CD1c-positive myeloid dendritic cell (primary cell): ENCODE data around the gene CTNNA2.

Source experiments
- DNase-seq: peaks from one replicate; pipeline ENCODE4 v3.0.0-alpha.2; 2016; ENCODE audit errors: extremely low spot score

The CTNNA2 gene

DNA sequence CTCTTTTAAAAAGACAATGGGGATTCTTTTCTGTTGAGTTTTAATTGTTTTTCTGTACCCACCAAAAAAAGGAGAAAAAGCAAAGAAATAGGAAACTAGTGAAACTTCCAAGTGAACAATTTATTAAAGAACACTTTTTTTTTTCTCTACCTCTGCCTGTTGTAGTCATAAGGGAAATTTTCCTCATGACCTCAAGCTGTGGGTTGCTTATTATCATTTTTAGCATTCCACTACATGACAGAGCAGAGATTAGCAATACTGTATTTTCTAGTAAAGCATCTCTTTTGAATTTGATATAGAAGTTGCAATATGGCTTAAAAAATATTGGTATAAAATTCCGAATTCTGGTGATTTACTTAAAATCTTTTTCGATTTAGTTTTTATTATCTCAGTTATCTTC, 879.6 kb downstream of the CTNNA2 start:
- DNase-seq, result no peak

DNA sequence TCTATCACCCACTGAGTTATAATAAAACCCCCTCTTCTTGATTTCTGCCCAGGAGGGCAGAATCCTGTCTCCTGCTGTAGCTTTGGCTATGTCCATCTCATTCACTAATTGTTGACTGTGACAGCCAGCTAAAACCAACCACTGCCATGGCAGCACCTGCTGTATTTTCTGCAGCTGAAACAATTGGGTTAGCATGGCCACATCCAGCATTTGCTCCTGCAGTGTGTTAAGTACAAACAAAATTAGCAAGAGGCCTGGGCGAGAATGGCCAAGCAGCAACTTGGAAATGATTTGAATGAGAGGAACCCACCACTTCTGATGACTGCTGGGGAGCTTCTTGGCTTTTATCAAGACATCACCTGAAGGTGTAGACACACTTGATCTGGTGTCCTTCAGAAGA, 881.1 kb downstream of the CTNNA2 start:
- no peak for DNase-seq

DNA sequence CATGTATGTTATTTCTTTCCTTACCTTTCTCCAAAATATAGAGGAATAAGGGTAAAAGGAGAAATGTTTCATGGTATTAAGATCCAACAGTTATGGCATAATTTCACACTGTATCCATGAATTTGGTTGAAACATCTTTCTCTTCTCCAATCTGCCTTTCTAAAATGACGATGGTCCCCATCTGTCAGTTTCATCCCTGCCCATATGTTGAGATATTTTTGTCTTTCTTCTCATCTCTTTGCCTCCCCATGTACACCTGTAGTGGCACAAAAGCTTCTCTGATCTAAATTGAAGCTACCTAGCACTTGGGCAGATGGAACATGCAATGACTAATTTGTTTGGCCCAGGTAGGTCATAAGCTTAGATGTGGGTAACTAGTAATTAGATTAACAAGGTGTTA, 882.4 kb downstream of the CTNNA2 start:
- no peak for DNase-seq

DNA sequence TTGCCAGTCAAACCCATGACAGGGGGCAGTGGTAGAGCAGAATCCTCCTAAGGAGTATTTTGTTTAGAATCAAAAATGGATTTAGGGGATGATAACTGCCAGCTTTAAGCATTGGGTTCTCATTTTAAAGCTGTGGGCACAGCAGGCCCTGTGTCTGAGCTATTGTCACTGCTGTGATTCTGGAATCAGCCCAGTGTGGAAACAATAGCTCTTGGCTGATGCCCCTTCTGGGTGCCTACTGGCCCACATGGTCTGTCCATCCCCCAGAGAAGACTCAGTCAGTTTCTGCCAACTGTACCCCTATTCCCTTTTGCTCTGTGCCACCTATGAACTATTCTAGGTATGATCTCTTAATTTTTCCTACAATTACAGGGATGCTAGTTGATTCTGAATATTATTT, 883.4 kb downstream of the CTNNA2 start:
- DNase-seq, result no peak

DNA sequence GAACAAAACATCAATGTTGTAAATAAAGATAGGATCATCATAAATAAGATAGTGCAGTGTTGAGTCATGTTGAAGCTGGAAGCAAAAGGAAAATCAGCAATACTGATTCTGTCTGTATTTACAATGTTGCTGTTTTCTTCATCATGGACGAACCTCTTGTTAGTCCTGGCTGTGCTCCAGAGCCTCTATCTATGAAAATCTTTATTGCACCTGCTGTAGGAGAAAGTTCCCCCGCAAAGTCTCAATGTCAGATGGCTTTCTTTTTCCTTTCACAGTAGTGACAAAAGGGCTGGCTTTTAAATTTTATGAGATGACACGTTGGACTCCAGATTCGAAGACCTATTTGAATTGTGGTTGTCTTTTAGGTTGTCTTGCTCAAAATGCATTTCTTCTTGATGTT, 890.2 kb downstream of the CTNNA2 start:
- DNase-seq, result no peak

DNA sequence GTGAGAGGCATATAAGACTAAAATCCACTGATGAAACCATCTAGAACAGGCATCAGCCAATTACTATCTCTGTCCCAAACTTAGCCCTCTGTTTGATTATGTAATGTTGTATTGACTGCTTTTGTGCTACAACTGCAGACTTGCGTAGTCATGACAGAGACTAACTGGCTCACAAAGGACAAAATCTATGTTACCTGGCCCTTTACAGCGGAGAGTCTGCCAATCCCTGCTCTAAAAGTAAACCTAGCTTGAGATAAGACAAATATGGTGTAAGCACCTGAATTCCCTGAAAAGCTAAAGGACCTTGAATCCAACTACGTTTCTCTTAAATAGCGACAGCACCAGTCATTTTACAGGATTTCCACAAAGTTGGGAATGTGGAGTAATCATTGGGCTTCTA, 894.5 kb downstream of the CTNNA2 start:
- no peak for DNase-seq

DNA sequence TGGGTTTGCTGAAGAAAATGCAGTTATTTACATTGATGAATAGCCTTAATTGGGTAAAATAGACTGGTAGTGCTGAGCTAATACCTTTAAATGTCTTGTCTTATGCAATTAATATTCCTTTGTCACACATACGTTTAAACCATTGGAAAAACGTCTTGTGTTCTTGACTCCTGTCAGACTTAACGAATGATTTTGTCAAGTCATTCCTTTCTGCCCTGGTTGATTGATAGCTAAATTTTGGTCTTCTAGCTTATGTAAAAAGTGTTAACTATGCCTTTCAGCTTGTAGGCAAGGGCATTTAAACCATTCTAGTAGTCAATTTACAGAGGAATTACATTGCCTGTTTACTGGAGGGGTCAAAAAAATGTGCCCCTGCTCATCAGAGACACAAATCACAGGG, 897.5 kb downstream of the CTNNA2 start:
- DNase-seq, result no peak

DNA sequence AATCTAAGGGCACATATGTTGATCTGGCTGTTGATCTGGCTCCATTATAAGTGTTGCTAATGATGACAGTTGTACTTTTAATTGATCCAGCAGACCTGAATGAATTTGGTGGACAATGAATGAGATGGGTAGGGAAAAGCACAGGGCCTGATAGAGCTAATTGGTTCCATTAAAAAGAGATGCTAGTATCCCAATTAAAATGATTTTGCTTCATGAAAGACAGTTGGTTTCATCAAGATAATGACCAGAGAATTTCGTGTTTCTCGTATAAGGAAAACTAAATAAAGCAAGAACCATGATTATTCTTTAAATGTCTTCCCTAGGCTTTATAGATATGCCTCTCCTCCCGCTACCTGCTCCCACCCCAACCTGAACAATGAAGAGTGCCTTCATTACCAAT, 900.3 kb downstream of the CTNNA2 start:
- no peak for DNase-seq

DNA sequence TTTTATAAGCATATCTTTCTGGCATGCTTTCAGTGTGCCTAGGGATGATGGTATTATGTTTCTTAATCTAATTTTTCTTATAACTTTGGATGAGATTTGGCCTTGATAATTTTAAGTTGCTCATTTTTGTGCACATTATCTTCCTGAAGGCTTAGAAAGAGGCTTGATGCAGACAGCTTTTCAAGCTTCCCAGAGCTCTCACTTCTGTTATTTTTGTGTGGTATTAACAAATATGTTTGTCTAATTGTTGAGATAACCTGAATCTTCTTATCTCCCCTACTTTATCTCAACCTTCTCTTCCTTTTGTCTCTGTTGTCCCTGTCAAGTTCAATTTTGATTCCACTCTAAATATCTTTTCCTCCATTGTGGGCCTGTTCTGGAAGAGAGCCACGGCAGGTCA, 904.9 kb downstream of the CTNNA2 start:
- no peak for DNase-seq

DNA sequence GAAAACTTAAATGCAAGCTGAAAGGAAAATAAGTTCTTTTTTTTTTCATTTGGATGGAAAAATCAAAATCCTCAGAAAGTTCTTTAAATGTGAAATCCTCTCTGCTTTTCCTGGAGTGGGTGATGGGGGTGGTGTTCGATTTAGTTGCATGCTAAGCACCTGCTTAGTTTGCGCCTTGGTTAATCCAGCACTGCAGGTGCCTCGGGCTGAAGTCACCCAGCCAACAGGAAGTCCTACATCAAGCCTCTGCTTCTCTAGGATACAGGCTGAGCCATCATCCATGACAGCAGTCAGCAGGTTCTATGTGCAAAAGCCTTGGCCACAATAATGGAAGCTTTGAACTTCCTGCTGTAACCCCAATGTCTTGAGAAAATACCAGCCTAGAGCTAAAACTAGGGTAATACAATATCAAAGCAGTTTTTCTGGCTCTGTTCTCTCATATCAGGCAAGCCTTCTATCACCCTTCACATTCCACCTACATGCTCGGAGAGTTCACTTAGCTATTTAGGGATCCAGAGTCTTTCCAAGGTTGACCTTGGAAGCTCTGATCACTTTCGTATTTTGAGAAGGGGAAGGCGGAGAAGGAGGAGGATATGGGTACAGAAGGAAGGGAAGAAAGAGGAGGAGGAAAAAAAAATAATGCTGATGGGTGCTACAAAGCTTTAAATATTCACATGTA, 907.8 kb downstream of the CTNNA2 start:
- DNase-seq, result no peak

DNA sequence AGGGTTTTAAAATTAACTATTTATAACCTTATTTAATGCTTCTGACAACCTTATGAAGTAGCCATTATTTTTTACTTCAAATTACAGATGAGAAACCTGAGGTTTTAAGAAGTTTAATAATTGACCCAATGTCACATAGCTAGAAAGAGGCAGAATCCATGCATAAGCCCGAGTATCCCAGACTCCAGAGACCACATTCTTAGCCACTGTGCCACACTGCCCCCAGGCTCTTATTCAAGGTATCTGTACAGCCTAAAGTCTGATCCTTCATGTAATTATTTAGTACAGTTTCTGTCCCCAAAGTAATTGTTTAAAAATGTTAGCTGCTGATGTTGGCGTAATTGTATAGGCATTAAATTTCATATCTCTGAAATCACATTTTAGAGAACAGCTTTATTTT, 916.4 kb downstream of the CTNNA2 start:
- DNase-seq, result no peak

DNA sequence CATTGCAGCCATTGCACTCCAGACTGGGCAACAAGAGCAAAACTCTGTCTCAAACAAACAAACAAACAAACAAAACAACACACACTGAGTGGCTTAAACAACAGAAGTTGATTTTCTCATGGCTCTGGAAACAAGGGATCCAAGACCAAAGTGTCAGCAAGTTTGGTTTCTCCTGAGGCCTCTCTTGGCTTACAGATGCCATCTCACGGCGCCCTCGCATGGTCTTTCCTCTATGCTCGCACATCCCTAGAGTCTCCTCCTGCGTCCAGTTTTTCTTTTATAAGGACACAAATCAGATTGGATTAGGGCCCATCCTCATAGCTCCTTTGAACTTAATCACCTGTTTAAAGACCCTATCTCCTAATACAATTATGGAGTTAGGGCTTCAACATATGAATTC, 925.1 kb downstream of the CTNNA2 start:
- no peak for DNase-seq

DNA sequence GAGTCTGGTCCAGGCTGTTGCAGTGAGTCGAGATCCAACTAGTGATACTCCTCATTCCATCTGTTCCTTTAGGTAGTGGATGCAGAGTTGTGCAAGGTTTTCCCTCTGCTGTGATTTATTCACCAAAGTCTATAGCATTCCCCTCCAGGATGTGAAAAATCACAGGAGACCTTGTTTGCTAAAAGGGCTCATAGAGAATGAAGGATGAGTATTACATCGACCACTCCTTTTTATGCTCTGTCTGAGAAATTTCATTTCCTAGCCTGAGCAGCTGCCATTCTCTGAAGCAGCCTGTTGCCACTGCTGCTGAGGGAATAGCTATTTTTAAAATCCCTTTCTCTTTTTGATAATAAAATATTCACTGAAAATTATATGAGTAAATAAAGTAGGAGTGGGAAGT, 925.8 kb downstream of the CTNNA2 start:
- DNase-seq, result no peak

DNA sequence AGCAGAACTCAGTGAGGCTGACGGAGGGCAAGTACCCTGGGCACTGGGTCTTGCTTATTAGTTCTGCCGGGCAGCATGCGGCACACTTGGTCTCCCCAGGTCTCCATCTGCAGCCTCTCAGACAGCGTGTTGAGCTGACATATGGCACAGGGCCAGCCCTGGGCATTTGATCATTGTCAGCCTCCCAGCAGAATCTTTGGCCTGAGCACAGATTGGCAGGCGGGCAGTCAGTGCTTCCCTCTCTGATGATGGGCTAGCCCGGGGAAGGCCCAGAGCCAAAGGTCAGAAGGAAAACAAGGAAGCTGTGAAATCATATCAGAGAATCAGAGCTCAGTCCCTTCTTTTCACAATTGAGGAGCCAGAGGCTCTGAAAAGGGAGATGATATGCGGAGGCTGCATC, 941.8 kb downstream of the CTNNA2 start:
- DNase-seq, result no peak

DNA sequence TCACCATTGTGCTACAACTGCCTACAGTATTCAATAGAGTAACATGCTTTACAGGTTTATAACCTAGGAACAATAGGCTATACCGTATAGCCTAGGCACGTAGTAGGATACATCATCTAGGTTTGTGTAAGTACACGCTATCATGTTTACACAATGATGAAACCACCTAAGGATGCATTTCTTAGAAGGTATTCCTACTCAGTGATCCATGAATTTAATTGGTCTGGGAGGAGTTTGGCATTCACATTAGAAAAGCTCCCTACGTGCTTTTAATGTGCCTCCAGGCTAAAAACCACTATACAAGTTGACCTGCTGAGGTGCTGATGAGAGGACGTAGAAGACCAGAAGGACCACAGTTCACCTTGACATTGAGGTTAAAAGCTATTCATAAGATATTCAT, 946.2 kb downstream of the CTNNA2 start:
- DNase-seq, result no peak

DNA sequence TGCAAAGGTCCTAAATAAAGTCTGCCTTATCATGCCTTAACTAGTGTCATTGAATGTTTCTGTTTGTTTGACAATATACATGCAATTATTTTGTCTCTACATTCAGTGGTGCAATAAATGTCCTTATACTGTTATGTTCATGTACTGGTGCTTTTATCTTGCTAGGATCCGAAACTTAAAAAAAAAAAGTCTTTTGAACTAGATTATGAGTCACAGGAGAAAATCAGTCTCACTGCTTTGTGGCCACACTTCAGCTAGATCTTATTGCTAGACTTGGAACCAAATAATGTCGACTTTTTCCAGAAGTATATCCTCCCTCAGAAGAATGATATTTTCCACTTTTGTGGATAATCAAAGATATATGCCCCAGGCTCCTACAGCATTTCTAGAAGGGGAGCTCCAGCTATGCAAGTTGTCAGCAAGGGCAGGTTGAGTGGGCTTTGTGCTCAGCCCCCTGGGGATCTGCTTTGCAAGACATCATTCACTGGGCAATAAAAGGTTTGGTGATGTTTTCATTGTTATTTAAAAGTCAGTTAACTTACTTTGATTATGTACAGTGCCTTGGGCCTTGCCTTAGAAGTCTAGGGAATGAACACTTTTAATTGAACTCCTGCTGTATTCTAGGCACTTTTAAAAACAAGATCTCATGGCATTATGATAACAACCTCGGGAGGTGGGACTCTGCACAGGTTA, 948.8 kb downstream of the CTNNA2 start:
- no peak for DNase-seq

DNA sequence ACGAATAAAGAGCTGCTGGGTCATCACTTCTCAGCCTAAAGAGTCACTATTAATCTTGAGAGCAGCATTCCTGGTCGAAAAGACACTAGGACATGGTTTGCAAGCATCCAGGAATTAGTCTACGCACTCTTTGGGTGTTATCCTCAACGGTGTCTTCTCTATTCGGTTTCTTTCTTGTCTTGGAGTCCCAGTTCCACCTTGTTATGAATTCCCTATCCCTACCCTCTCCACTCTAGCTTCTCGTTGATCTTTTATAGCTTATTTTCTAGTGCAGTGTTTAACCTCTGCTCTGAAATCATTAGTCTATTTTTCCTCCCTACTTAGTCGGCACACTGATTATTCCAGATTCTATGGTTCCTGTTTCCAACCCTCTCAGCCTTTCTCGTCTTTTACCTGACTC, 949.8 kb downstream of the CTNNA2 start:
- no peak for DNase-seq

DNA sequence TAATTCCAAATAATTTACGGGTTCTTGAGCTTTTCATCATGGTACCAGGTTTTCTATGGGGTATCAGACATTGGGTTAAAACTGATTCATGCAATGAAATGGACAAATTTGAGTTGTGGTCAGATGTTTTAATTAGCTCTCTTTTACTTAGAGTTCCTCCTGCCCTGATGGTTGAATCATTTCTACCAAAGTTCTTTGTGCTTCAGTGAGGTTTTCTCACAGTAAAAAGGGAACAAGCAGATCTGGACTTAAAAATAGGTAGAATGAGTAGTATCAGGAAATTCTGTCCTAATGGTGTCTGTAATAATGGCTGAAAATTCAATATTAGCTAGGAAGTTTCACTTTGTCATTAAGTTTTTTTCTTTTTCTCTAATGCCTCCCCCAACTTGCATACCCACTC, 951.4 kb downstream of the CTNNA2 start:
- no peak for DNase-seq

DNA sequence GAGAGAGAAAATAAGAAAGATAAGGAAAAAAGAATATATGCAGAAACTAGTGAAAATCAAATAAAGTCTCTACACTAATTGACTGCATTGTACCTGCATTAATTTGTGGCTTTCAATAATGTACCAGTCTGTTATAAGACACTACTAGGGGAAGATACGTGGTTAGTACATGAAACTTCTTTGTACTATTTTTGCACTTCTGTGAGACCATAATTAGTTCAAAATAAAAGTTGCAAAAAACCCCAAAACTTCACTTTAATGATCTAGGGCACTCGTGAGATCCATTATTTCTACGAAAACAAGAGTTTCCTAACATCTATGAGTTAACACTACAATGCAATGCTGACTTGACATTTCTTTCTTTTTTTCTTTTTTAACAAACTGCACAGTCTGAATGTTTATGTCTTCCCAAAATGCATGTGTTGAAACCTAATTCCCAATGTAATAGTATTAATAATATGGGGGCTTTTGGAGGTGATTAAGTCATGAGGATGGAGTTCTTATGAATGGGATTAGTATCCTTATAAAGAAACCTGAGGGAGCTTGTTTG, 954.5 kb downstream of the CTNNA2 start:
- no peak for DNase-seq

DNA sequence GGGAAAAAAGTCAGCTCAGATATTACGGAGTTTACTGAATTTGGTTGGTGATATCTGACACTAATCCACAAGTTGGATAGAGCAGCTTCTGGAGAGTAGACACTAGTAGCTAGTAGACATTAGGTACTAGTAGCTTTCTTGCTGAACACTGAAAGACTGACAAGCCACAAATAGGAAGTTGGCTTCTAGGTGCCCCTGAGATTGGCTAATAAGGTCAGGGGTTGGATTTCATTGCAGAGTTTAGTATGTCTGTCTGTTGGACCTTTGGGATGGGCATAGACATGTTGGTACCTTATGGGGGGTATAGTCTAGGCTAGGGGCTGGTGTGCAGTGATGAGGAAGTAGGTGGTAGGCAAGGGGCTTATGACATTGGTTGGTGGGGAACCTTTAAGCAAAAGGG, 956.6 kb downstream of the CTNNA2 start:
- DNase-seq, result no peak

DNA sequence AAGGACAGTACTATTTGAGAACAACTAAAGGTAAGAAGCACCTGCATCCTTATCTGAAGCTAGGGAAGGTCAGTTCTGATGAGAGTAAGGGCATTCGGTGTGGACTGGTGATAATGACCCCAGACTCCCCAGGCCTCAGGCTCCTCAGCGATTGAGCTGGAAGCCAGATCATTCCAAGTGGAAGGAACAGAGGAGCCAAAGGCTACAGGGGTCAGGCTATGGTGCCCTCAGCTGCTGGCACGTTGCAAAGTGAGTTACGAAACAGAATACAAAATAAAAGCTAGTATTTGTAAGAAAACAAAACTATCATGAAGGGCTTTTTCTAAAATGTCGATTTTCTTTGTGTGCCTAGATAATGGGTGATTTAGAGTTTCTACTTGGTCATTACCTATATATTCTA, 960.2 kb downstream of the CTNNA2 start:
- DNase-seq, result no peak

DNA sequence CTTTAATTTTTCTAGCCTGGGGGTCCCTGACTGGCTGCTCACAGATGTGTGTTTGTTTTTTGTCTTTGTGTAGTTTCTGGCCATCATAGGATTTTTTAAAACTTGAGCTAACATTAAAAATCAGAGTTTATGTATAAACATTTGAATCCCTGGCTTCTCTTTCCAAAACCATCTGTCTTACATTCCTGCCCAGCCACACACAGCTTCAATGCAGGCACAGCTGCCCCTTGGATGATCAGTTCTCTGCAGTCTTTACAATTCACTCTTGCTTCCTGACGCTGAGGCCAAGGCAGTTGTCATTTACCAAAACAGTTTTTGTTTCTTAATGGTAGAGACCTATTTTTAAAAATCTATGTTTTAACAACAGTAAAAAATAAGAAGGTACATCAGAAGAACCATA, 960.9 kb downstream of the CTNNA2 start:
- no peak for DNase-seq

DNA sequence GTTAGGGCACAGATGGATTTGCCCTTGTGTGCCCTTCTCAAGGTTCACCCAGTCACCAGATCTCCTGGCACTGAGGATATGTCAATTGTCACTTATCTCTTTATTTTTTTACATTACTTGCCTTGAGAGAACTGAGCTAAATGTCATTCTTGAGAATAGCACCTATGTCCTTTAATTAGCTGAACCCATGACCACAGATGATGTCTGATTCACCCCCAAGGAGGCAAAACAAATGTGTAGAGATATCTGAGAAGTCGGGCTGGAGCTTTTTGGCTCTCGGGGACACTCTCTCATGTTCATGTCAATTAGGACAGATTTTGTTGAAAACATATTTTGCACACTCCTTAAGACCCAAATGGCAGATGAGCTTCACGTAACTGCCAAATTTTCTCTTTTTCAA, 963.1 kb downstream of the CTNNA2 start:
- no peak for DNase-seq
